ENCODE measurements around the gene PCDHGA1. TPM values are rescaled to one million over a fixed set of nuclear protein-coding genes. Genes with fewer than 3 reads are reported as not detected.

PCDHGA1 gene
- total RNA-seq, 1 experiment from 2014 or later = 0.63 TPM

GRCh38 chr5:141508798-141509611, 178.7 kb downstream of the PCDHGA1 start:
- Histone ChIP-seq H2BK15ac (ENCODE audit: low read depth, low read length) (no peak overlapping the region), H2BK20ac (ENCODE audit: low read depth, low read length, poor library complexity, severe bottlenecking) (no peak overlapping the region), H3K14ac (ENCODE audit: insufficient read depth, low read length) (no peak overlapping the region), H3K9me3 (ENCODE audit: control insufficient read depth, low read depth, low read length) (no peaks in the 10 kb centered on the region), H2AFZ (ENCODE audit: low read length) (no peak overlapping the region), H2BK12ac (ENCODE audit: insufficient read length, low read depth, low read length) (no peak overlapping the region), H4K20me1 (ENCODE audit: control insufficient read depth, insufficient read depth, insufficient read length) (no peaks in the 10 kb centered on the region), H3K4me1 (ENCODE audit: insufficient read depth, low read length) (peaks cover 4% of the 10 kb centered on the region; the same call in 1 of the 2 replicates), H3K79me1 (ENCODE audit: insufficient read depth, low read depth, low read length, poor library complexity, severe bottlenecking) (no peaks in the 10 kb centered on the region), H2BK120ac (ENCODE audit: low read depth, low read length, poor library complexity, severe bottlenecking) (no peak overlapping the region), H3K4ac (ENCODE audit: low read depth, low read length) (no peak overlapping the region), H3K23me2 (ENCODE audit: insufficient read length, low read depth, low read length, poor library complexity, severe bottlenecking) (peaks cover 14% of the 10 kb centered on the region), H3T11ph (ENCODE audit: low read length) (no peak overlapping the region), H3K27me3 (ENCODE audit: insufficient read depth, low read length) (no peaks in the 10 kb centered on the region), H4K8ac (replicated peaks; ENCODE audit: insufficient read length, low read depth, low read length) (no peak overlapping the region), H3K4me2 (ENCODE audit: insufficient read depth, insufficient read length, low read length) (peak overlapping the region; percentile 33), H3K79me2 (ENCODE audit: insufficient read depth, low read length) (no peaks in the 10 kb centered on the region), H2AK5ac (ENCODE audit: insufficient read length, low read length) (no peak overlapping the region), H4K5ac (ENCODE audit: insufficient read length, low read depth, low read length) (no peak overlapping the region), H3K27ac (ENCODE audit: insufficient read length, low read depth, low read length) (no peak overlapping the region), H4K91ac (ENCODE audit: insufficient read length, low read depth, low read length) (no peak overlapping the region), H3K9ac (ENCODE audit: extremely low read depth, insufficient read length, low read length) (no peak overlapping the region), H2BK5ac (ENCODE audit: insufficient read length, low read length) (no peak overlapping the region), H3K56ac (ENCODE audit: insufficient read length, low read depth, low read length) (no peak overlapping the region), H3K23ac (ENCODE audit: insufficient read length, low read depth, low read length) (no peak overlapping the region), H3K18ac (ENCODE audit: insufficient read length, low read depth, low read length) (no peak overlapping the region)
- peaks cover 8 to 19% (median 9%) of the 10 kb centered on the region in 3 experiments for H3K36me3 Mint-ChIP-seq (ENCODE audit: insufficient read depth in 1 of 3, low read depth in 3 of 3)
- TF ChIP-seq CTCF (conservative IDR thresholded peaks at IDR 0.05) = no peak
- peaks cover 3% of the 10 kb centered on the region; the same call in 1 of the 2 replicates for H3K27me3 Mint-ChIP-seq (ENCODE audit: low read depth)
- WGBS (ENCODE audit: extremely low coverage, insufficient read length, low lambda C conversion rate) = no CpG with 5 or more reads among the region's 23 CpGs
- H3K27ac Mint-ChIP-seq = peak overlapping the region; percentile 44 to 99 (median 88); a peak in 4 of 7 replicates
- DNase-seq = peak; percentile 77
- H3K9me3 Mint-ChIP-seq = no peaks in the 10 kb centered on the region; a peak in 1 of 5 replicates
- H3K4me3 Mint-ChIP-seq = peak overlapping the region; percentile 55 to 79
- peaks cover 36 to 41% of the 10 kb centered on the region in 2 experiments for H3K4me1 Mint-ChIP-seq
